ENCODE measurements around the gene KRTAP4-1.
A peak's percentile ranks its signal among the peaks of the same experiment; 100 is the strongest.

Gene KRTAP4-1

DNA sequence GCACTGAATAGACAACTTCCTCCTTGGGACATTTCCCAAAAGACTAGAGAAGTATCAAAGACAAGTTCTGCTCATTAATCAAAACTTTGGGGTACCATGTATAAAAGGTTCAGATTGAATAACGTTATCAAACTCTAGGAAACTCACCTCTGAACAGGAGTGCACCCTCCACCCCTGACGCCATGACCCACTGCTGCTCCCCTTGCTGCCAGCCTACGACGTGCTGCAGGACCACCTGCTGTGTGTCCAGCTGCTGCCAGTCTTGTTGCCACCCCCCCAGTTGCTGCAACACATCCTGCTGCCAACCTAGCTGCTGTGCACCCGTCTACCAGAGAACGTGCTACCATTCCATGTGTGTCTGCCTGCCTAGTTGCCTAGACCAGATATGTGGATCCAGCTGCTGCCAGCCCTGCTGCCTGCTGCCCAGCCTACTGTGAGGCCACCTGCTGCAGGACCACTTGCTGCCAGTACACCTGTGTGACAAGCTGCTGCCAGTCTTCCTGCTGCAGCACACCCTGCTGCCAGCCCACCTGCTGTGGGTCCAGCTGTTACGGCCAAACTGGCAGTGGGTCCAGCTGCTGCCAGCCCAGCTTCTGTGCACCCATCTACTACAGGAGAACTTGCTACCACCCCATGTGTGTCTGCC is 27.9 kb upstream of the KRTAP4-1 start (continued):
- no peak for TF ChIP-seq ZSCAN4 (tag by site-specific recombination; IDR thresholded peaks at IDR 0.05)
- TF ChIP-seq PRDM10 (tag by site-specific recombination; IDR thresholded peaks at IDR 0.05) = no peak
- TF ChIP-seq ZBTB20 (tag by site-specific recombination; IDR thresholded peaks at IDR 0.05) = no peak

GRCh38 chr17:41211845-41212466 is 27.2 kb upstream of the KRTAP4-1 start:
- no peaks in the 10 kb centered on the region for H3K9me3 ChIP-seq (ENCODE audit: control insufficient read depth, insufficient read depth, low read depth, low read length)
- CTCF ChIA-PET = interaction anchor here (0.6 kb wide), 1 partner anchor 428 kb away, joined by 3 read pairs; no protein-coding TSS in a partner anchor
- no peak for TF ChIP-seq ZNF416 (tag by site-specific recombination; IDR thresholded peaks at IDR 0.05)
- 0 out of 2 replicates have a peak, but pooled peaks have one; percentile 26 for TF ChIP-seq PRDM6 (tag by site-specific recombination; IDR thresholded peaks at IDR 0.05)
- peak; percentile 17; the same call in 1 of the 2 replicates for TF ChIP-seq OSR2 (tag by site-specific recombination; IDR thresholded peaks at IDR 0.05)
- peak; percentile 24; the same call in 1 of the 2 replicates for TF ChIP-seq SCRT1 (tag by site-specific recombination; IDR thresholded peaks at IDR 0.05; ENCODE audit: borderline replicate concordance)
- peak; percentile 57 for TF ChIP-seq ZNF629 (tag by site-specific recombination; IDR thresholded peaks at IDR 0.05)
- TF ChIP-seq ZNF747 (tag by site-specific recombination; IDR thresholded peaks at IDR 0.05) = no peak
- TF ChIP-seq ZNF2 (tag by site-specific recombination; IDR thresholded peaks at IDR 0.05) = no peak
- TF ChIP-seq YY1 (tag by site-specific recombination; IDR thresholded peaks at IDR 0.05) = no peak
- TF ChIP-seq ZNF580 (tag by site-specific recombination; IDR thresholded peaks at IDR 0.05) = no peak
- no peak for TF ChIP-seq ZNF114 (tag by site-specific recombination; IDR thresholded peaks at IDR 0.05)
- TF ChIP-seq, protein P1, sequence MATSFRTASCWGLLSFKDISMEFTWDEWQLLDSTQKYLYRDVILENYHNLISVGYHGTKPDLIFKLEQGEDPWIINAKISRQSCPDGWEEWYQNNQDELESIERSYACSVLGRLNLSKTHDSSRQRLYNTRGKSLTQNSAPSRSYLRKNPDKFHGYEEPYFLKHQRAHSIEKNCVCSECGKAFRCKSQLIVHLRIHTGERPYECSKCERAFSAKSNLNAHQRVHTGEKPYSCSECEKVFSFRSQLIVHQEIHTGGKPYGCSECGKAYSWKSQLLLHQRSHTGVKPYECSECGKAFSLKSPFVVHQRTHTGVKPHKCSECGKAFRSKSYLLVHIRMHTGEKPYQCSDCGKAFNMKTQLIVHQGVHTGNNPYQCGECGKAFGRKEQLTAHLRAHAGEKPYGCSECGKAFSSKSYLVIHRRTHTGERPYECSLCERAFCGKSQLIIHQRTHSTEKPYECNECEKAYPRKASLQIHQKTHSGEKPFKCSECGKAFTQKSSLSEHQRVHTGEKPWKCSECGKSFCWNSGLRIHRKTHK (tag by site-specific recombination; IDR thresholded peaks at IDR 0.05) = no peak
- TF ChIP-seq ZNF704 (tag by site-specific recombination; IDR thresholded peaks at IDR 0.05) = no peak
- no peak for TF ChIP-seq ZNF555 (tag by site-specific recombination; conservative IDR thresholded peaks at IDR 0.05)
- peak; percentile 89 for TF ChIP-seq ZBTB44 (tag by site-specific recombination; IDR thresholded peaks at IDR 0.05)
- TF ChIP-seq ZNF391 (tag by site-specific recombination; IDR thresholded peaks at IDR 0.05; ENCODE audit: borderline replicate concordance, low read depth) = no peak
- TF ChIP-seq BCL11B (tag by site-specific recombination; IDR thresholded peaks at IDR 0.05; ENCODE audit: low read depth) = no peak
- TF ChIP-seq SCRT2 (tag by site-specific recombination; IDR thresholded peaks at IDR 0.05) = peak; percentile 66
- TF ChIP-seq ZNF350 (tag by site-specific recombination; IDR thresholded peaks at IDR 0.05) = no peak
- H3K4me1 ChIP-seq (ENCODE audit: control insufficient read depth, insufficient read depth, low read length) = peaks cover 4% of the 10 kb centered on the region; the same call in 1 of the 2 replicates
- no peak overlapping the region for H3K4me3 ChIP-seq (ENCODE audit: low read depth, low read length)
- no peak overlapping the region for H3K27ac ChIP-seq (ENCODE audit: extremely low read depth, low read depth, low read length)
- POLR2A ChIA-PET = no interaction called here
- no peaks in the 10 kb centered on the region for H3K36me3 ChIP-seq (ENCODE audit: control insufficient read depth in 2 of 2, insufficient read depth in 1 of 2, low read length in 2 of 2)

All from HEK293 (cell line).